Right kidney (tissue), 9 donors: ENCODE results near the gene AQP3.
"Not testable (repeated sequence)": the region's sequence is repeated elsewhere in the genome, so short reads cannot be mapped to it uniquely, and the experiment has no call there.

Experiments used
- DNase-seq: peaks from one replicate; pipeline ENCODE4 v3.0.0-alpha.2; 2016
- long read RNA-seq, 8 donors: transcript quantifications; one replicate each; lab custom pipeline, GENCODE V29; 2026

Gene AQP3
- long read RNA-seq, donor 1, transcript AQP3-201 (6 exons, 1,871 nt): major isoform, 45 of 49 reads
- long read RNA-seq, donor 1, partial matches to known transcripts: 0 of 49 reads
- long read RNA-seq, donor 1, other reads (novel, unspliced or antisense): 0 of 49 reads
- long read RNA-seq, donor 2, transcript AQP3-201 (6 exons, 1,871 nt): major isoform, 22 of 22 reads
- long read RNA-seq, donor 2, partial matches to known transcripts: 0 of 22 reads
- long read RNA-seq, donor 2, other reads (novel, unspliced or antisense): 0 of 22 reads
- long read RNA-seq, donor 3, transcript AQP3-201 (6 exons, 1,871 nt): major isoform, 24 of 81 reads
- long read RNA-seq, donor 3, partial matches to known transcripts: 57 of 81 reads
- long read RNA-seq, donor 3, other reads (novel, unspliced or antisense): 0 of 81 reads
- long read RNA-seq, donor 4, transcript AQP3-201 (6 exons, 1,871 nt): major isoform, 29 of 29 reads
- long read RNA-seq, donor 4, partial matches to known transcripts: 0 of 29 reads
- long read RNA-seq, donor 4, other reads (novel, unspliced or antisense): 0 of 29 reads
- long read RNA-seq, donor 5, transcript AQP3-201 (6 exons, 1,871 nt): major isoform, 23 of 24 reads
- long read RNA-seq, donor 5, partial matches to known transcripts: 0 of 24 reads
- long read RNA-seq, donor 5, other reads (novel, unspliced or antisense): 0 of 24 reads
- long read RNA-seq, donor 6, transcript AQP3-201 (6 exons, 1,871 nt): major isoform, 25 of 27 reads
- long read RNA-seq, donor 6, partial matches to known transcripts: 0 of 27 reads
- long read RNA-seq, donor 6, other reads (novel, unspliced or antisense): 0 of 27 reads
- long read RNA-seq, donor 7, transcript AQP3-201 (6 exons, 1,871 nt): major isoform, 34 of 45 reads
- long read RNA-seq, donor 7, partial matches to known transcripts: 8 of 45 reads
- long read RNA-seq, donor 7, other reads (novel, unspliced or antisense): 0 of 45 reads
- long read RNA-seq, donor 8, transcript AQP3-201 (6 exons, 1,871 nt): major isoform, 38 of 40 reads
- long read RNA-seq, donor 8, partial matches to known transcripts: 0 of 40 reads
- long read RNA-seq, donor 8, other reads (novel, unspliced or antisense): 0 of 40 reads

- peak; percentile 71 for DNase-seq
These were observed at the start of gene AQP3 for GRCh38 chr9:33446946-33447798. Gene AQP3, minus strand, starts transcription at chr9:33447593. Its CDS starts 63 bp downstream, at chr9:33447530.

GRCh38 chr9:33493819-33494218 lies 46.4 kb upstream of the AQP3 start:
- not testable (repeated sequence) for DNase-seq

GRCh38 chr9:33489066-33489465 lies 41.7 kb upstream of the AQP3 start:
- no peak for DNase-seq

- not testable (repeated sequence) for DNase-seq
These were observed 37.9 kb upstream of the AQP3 start for GRCh38 chr9:33485312-33485711.

- DNase-seq: no peak
These were observed 33.6 kb upstream of the AQP3 start for GRCh38 chr9:33480976-33481375.

GRCh38 chr9:33480106-33480505 lies 32.7 kb upstream of the AQP3 start:
- no peak for DNase-seq

- DNase-seq: no peak
These were observed 29.1 kb upstream of the AQP3 start for GRCh38 chr9:33476503-33476902.

GRCh38 chr9:33475357-33475756 lies 28.0 kb upstream of the AQP3 start:
- no peak for DNase-seq

- peak; percentile 86 for DNase-seq
These were observed 26.4 kb upstream of the AQP3 start, which contains the start of gene NOL6 for GRCh38 chr9:33473643-33474352. Gene NOL6, minus strand, starts transcription at chr9:33473924. Its CDS starts 82 bp downstream, at chr9:33473842.

- no peak for DNase-seq
These were observed 25.7 kb upstream of the AQP3 start for GRCh38 chr9:33472881-33473615.

GRCh38 chr9:33472171-33472880 lies 24.9 kb upstream of the AQP3 start:
- no peak for DNase-seq

GRCh38 chr9:33471361-33471760 lies 24.0 kb upstream of the AQP3 start:
- no peak for DNase-seq

GRCh38 chr9:33469891-33470290 lies 22.5 kb upstream of the AQP3 start:
- no peak for DNase-seq

- DNase-seq: no peak
These were observed 21.6 kb upstream of the AQP3 start for GRCh38 chr9:33468797-33469621.

GRCh38 chr9:33468215-33468730 lies 20.9 kb upstream of the AQP3 start:
- DNase-seq: no peak

- no peak for DNase-seq
These were observed 20.1 kb upstream of the AQP3 start for GRCh38 chr9:33467526-33467925.

- peak; percentile 34 for DNase-seq
These were observed 19.4 kb upstream of the AQP3 start for GRCh38 chr9:33466565-33467495.
